Renal pelvis (tissue), 12 donors: ENCODE data around the gene TOX2. TPM values are rescaled to one million over a fixed set of nuclear protein-coding genes. Genes with fewer than 3 reads are reported as not detected.

Source experiments
- DNase-seq: peaks from one replicate; pipeline ENCODE4 v3.0.0-alpha.2; 2013
- long read RNA-seq, 16 experiments: transcript quantifications; one replicate each; lab custom pipeline, GENCODE V29; 2026
- polyA plus RNA-seq, 3 donors: library from polyadenylated mRNA; unstranded; fragments of 120-200 nt; gene quantifications; one replicate each; pipeline ENCODE4 v1.2.1, GENCODE V29; 2013; ENCODE audit not compliant: insufficient read length in 3 of 3

The TOX2 gene, protein sequence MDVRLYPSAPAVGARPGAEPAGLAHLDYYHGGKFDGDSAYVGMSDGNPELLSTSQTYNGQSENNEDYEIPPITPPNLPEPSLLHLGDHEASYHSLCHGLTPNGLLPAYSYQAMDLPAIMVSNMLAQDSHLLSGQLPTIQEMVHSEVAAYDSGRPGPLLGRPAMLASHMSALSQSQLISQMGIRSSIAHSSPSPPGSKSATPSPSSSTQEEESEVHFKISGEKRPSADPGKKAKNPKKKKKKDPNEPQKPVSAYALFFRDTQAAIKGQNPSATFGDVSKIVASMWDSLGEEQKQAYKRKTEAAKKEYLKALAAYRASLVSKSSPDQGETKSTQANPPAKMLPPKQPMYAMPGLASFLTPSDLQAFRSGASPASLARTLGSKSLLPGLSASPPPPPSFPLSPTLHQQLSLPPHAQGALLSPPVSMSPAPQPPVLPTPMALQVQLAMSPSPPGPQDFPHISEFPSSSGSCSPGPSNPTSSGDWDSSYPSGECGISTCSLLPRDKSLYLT
- 1 to 10 TPM; 3.6 to 5.1 (median 3.7) TPM for polyA plus RNA-seq
- long read RNA-seq, donor 1, partial matches to known transcripts: 0 of 2 reads
- long read RNA-seq, donor 1, other reads (novel, unspliced or antisense): 0 of 2 reads
- long read RNA-seq, donor 2: 0 reads
- long read RNA-seq, donor 3, partial matches to known transcripts: 0 of 1 reads
- long read RNA-seq, donor 3, other reads (novel, unspliced or antisense): 0 of 1 reads
- long read RNA-seq, donor 4: 0 reads
- long read RNA-seq, donor 5: 0 reads
- long read RNA-seq, donor 6, partial matches to known transcripts: 0 of 1 reads
- long read RNA-seq, donor 6, other reads (novel, unspliced or antisense): 0 of 1 reads
- long read RNA-seq, donor 7: 0 reads
- long read RNA-seq, donor 8: 0 reads
- long read RNA-seq, donor 9: 0 reads
- long read RNA-seq, donor 10: 0 reads
- long read RNA-seq, donor 11: 0 reads
- long read RNA-seq, donor 12, partial matches to known transcripts: 0 of 1 reads
- long read RNA-seq, donor 12, other reads (novel, unspliced or antisense): 0 of 1 reads
- long read RNA-seq, donor 13: 0 reads
- long read RNA-seq, donor 14: 0 reads
- long read RNA-seq, donor 15, partial matches to known transcripts: 0 of 3 reads
- long read RNA-seq, donor 15, other reads (novel, unspliced or antisense): 0 of 3 reads
- long read RNA-seq, donor 16: 0 reads

DNA sequence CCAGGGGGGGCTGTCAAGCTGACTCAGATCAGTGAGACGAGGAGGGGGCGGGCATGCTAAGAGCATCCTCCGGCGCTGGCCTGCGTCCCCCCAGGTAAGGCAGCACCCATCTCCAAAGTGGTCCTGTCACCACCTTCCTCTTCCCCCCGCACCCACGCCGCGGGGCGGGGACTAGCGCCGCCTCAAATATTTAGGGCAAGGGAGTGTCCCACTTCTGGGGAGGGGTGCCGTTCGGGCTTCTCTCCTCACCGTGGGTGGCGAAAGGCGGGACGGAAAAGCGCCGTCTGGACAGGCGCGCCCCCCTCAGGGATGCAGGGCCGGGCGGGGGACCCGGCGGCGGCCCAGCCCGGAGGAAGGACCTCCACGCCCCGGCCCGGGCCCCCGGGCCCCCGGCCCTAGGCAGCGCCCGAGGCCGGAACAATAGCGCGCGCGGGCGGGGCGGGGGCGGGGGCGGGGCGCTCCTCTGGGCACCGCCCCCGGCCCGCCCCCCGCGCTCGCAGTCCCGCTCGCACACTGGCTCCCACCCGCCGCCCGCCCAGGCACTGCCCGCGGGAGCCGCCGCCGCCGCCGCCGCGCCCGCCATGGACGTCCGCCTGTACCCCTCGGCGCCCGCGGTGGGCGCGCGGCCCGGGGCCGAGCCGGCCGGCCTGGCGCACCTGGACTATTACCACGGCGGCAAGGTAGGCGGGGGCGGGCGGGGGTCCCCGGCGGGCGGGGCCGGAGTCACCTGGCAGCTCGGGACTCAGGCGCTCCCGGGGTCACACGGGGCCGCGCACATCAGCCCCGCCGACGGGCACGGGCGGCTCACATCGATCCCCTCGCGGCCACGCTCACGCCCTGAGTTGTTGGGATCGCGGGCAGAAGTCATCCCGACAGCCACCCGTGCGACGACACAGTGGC is at the start of gene TOX2:
TSS of gene TOX2 (plus strand) at position 542 of the 900 bp plus-strand sequence. CDS start at position 582, 40 bp downstream.
- no peak for DNase-seq

DNA sequence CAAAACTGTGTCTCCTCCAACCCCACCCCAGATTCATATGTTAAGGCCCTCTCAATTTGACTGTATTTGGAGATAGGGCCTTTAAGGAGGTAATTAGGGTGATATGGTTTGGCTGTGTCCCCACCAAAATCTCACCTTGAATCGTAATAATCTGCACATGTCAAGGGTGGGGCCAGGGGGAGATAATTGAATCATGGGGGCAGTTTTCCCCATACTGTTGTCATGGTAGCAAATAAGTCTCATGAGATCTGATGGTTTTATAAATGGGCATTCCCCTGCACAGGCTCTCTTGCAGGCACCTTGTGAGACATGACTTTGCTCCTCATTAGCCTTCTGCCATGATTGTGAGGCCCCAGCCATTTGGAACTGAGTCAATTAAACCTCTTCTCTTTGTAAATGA is 46.6 kb upstream of the TOX2 start:
- DNase-seq: no peak

DNA sequence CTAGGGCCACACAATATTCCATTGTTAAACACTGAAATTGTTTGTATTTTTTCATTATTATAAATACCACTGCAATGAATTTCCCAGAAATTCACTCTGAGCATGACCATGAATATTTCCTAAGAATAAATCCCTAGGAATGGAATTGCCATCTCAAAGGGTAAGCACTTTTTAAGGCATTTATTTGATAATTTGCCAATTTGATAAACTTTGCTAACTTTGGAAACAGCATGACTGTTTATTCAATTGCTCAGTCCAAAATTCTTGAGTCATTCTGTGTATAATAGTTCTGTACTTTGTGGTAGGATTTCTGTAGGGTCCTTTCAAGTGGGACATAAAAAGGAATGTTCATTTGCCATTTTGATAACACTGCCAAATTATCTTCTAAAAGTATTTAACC is 44.2 kb upstream of the TOX2 start:
- DNase-seq: no peak

DNA sequence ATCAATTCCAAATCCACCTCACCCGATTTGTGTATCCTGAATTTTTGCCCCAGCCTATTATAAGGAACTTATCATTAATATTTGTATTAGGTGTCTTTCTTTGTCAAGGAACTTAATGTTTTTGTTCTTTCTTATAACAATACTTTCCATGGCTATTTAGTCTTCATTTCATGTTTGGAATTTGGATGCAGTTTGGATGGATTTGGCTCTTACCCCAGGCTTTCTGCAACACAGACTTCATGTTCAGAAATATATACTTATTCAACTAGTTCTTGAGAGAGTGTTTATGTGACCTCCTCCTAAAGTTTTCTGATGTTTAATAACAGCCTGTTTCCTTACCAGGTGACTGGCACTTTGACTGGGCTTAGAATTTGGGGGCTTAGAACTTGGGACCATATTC is 35.9 kb upstream of the TOX2 start:
- no peak for DNase-seq

DNA sequence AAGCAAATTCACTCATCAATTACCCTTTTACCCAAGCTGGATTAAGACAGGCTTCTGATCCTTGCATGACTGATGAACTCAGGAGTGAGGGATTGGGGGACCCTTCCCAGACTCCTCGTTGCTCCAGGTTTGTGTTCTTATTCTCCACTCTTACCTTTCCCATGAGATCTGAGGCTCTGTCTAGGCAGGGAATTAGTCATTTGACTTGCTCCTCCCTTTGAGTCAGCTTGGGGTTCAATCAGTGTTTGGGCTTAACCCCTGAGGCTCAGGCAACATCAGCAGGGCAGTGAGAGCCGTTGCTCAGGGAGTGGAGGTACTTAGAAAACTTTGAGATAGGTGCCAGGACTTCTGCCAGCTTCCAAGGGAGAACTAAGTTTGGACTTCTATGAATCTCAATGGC is 20.7 kb upstream of the TOX2 start:
- DNase-seq: no peak

DNA sequence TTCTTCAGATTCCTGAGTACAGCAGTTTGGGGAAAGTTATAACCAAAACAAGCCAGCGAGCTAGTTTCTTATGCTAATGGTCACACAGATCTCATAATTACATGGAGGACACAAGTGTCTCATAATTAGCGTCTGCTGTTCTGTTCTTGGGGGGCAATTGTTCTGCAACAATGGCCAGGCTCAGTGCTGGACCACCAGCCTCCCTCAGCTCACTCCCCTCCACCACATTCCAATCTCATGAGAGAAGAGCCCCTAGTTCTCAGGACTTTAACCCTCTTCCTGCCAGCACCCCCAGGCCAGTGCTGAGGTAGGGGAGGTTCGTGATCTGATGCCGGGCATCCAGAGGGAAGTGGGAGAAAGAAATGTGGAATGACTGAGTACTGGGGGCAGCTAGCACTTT is 20.2 kb upstream of the TOX2 start:
- no peak for DNase-seq

DNA sequence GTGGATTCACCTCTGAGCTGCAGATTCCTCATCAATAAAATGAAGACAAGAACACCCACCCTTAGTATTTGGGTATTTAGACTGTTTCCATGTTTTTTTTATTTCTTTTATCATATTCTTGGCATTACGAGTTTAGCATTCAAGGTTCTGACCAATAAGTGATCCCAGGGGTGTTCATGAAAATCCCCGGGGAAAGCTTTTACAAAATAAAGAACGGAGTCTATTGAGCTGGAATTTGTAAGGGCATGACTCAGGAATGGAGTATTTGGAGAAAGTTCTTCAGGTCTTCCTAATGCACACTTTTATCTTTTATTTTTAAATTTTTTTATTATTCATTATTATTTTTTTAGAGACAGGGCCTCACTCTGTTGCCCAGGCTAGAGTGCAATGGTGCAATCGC is 19.4 kb upstream of the TOX2 start:
- DNase-seq: no peak

DNA sequence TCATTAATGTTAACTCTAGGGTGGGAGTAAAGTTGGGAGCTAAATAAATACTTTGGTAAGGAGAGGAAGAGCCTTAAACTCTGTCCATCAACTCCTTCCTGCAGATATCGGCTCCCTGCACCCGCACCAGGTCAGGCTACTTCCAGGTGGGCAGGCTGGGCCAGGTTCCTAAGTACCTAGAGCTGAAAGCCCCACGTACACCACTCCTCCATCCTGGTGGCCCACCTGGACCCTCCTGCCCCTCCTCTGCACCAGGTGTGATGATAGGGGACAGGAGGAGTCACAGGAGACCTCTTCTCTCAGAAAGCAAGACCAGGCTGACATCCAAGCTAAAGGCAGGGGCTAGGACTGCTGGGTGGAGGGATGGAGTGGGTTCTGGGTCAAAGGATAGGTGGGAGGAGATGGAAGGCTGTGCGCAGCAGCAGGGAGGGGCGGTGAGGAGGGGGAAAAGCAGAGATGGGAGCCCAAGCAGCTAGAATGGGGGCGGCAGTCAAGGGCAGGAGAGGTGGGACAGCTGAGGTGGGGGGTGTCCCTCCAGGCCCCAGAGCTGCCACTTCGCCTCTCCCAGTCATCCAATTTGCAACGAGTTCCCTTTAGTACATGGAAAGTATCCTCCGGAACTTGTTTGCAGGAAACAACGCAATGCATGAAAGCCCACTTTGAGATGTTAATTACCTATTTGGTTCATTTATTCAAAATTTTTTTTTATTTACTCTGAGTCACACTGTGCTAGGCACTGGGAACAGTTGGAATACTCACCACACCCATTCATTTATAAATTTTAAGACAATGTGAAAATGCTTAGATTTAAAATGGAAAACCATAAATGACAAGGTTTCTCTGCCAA is 15.2 kb upstream of the TOX2 start:
- DNase-seq: no peak

DNA sequence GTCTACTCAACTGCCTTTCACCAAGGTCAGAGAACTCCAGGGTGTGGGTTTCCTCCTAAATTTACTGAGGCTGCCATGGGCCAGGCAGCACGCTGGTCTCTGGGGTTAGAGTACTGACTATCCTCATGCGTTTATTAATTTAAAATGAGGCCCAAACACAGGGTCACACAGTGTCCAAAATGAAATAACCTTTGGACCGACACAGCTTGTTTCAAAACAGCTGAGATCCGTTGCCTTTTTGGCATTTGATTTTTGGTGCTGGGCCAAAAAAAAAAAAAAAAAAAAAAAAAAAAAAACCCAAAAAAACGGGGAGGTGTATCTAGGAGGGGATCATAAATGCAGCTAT is 14.6 kb upstream of the TOX2 start:
- DNase-seq: no peak

DNA sequence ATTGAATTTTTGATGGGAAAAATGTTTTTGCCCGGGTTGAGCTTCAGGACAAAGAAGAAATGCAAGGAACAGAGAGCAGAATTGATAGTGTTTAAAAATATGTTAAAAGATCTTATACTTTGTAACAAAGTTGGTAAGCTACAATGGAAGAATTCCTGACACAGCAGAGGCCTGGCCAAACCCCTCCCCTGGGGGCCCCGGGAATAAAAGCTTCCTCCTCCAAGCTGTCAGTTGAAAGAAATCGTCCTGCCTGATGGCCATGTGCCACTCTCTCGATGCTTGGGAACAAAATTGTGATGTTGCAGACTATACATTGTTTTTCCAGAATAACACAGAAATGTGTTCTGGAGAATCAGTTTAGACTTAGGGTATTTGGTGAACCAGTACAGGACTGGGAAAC is 14.2 kb upstream of the TOX2 start:
- no peak for DNase-seq

DNA sequence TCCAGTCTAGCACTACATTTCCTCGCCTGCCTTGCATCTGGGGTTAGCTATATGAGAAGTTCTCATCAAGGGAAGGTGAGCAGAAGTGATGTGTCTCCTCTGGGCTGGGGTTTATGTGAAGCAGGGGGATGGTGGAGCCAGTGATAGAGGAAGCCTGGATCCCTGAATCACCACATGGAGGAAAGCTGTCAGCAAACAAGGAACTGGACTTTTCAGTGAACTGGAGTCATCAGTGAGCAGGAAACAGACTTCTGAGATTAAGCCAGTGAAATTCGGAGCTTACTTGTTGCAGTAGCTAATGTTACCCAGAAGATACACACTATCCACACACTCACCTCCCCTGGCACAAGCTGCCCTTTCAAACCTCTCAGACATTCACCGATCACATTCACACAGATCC is 13.4 kb upstream of the TOX2 start:
- no peak for DNase-seq

DNA sequence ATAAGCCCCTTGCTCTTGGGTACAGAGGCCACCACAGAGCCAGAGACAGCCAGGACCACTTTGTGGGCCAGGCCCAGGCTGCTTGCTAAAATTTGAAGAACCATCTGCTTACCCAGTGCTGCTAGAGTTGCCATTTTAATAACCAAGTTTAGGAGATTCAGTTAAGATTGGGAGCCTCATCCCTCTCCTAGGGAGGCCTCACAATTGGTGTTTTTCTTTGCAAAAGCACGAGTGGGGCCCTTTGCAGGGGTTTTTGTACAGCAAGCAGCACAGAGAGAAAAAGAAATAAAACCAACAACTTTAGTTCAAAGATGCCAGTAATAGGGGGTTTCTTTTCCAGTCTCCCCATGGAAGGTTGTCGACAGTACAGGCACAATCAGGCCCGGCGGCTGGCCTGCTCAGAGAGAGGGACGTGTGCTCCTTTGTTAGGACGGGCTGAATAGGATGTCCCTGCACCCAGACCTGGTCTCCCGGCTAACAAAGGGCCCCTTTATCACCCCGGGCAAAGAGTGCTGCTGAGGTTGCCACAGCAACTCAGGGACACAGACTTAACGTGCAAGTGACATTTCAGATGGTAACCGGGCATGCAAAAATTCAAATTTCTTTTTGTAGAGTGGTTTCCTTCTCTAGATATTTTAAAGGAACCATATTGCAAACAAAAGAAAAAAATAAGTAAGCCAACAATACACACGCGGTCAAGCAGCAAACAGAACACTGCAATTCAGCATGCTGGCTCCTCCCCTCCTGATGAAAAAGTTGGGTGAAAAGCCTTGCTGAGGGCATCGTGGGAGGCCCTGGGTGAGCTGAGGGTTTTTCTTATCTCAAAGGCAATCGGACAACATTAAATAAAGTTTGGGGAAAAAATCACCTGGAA is 10.5 kb upstream of the TOX2 start:
- DNase-seq: no peak

DNA sequence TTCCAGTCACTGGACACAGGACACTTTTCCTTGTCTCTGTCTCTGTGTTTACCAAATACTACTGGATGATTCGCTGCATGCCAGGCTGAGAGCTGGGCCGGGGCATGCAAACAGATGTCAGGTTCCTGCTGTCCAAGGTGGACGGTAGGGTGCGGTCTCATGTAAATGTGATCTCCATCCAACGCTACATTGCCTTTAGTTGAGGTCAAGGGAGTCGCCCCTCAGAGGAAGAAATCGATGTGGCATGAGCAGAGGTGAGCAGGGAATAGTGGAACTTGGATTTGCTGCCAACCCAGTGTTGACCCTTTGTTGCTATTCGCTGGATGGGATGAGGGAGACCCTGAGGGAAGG is 9.8 kb upstream of the TOX2 start:
- DNase-seq: no peak

DNA sequence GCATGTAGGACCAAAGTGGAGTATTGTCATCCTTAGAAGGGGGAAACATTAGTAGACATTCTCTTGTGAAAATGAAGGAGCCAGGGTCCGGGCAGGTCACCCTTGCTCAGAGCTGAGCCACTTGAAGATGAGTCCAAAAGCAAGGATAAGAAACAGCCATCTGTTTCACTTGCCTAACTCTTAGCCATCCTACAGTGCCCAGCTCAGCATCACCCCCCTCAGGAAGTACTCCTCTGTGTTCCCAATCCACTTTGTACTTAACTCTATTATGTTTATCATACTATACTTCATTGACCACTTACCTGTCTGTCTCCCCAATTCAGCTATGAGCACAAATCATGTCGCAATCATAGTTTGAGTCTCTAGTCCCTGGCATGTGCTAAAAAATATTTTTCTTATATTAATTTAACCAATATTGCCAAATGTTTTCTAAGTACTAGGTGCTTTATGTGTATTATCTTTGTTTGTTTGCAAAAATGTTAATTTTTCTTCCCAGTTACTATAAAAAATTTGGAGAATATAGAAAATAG is 8.1 kb upstream of the TOX2 start:
- DNase-seq: no peak

DNA sequence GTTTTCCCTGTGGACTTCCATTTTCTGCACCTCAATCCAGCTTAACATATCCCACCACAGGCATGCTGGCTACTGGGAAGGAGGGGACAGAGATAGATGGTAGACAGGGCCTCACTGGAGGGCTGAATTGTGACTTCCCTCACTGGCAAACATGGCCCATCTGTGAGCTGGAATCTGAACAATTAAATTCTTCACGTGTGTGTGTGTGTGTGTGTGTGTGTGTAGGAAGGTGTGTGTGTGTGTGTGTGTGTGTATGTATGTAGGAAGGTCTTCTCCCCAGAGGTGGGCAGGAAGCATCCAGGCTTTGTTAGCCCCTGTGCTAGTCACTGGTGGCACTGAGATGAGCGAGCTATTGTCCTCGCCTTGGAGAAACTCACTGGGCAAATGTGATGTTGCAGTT is 5.4 kb upstream of the TOX2 start:
- DNase-seq: no peak

DNA sequence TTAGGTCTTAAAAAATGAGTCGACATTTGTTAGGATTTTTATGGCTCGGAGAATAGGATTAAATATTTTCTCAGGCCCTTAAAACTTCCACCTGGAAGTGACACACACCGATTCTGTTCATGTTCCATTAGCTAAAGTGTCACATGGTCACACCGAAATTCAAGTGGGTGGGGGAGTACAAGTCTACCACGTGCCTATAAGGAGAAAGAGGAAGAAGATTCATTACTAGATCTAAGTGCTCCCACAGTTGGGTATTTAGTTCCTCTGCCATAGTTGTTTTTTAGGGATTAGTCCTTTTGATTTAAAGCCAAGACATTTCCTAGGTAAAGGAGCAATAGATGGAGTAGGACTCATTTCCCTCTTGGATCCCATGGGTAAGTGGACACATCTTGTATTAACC is 4.9 kb upstream of the TOX2 start:
- DNase-seq: no peak

DNA sequence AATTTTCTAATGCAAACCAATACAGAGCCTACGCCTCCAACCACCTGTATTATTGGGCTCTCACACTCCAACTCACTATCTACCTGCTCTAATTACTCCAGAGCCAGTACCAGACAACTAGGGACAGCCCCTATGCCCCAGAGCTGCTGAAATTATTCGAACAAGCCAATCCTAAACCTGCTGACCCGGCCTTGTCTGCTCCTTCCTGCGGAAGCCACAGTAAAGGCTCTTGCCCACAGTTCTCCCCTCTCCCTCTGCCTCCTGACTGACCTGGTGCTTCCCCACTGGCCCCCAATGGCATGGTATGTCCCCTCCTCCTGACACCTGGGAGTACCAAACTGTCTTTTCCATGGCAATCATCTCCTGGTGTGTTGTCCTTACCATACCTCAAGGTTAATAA is 4.1 kb upstream of the TOX2 start:
- DNase-seq: no peak

DNA sequence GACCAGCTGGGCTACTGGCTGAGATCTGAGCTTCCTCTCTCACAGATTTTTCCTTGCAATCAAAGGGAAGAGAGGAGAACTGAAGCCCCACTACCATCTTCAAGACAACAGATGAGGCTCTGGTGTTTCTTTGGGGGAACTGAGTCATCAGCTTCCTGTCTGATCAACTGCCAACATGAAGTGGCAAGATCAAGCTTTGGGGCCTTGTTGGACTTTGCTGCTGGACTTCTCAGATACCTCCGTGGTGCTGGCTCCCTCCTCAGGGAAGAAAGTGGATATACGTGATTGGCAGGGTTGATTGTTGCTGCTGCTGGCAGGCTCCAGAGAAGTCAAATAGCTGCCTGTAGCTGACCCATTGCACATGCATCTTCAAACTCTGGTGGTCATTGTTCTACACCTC is 3.6 kb upstream of the TOX2 start:
- DNase-seq: no peak

DNA sequence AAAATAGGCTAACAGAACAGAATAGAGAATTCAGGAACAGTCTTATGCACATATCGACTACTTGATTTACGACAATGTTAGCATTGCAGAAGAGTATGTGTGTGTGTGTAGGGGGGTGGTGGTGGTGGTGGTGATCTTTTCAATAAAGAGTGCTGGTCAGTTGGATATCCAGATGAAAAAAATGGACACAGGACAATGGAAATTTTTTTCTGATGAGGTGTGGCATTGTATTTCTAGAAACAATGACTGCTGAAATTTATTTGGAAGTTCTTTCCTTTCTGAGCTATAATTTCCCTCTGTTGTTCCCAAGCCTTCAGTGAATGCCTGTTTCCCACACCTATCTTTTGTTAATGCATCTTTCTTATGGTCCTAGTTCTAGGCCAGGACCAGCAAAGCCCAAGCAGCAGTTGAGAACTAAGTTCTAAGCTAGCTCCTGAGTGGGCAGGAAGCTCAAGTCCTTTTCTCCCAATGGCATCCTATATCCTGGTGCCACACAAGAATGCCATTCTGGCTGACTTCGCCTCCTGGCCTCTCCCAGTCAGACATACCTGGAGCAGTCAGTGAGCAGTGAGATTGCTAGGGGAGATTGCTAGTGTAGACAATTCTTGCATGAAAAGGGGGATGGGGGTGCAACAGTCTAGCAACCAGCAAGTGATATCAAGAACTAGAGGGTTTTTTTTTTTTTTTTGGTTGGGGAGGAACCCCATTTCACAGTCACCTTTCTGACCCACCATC is 1.2 kb upstream of the TOX2 start:
- no peak for DNase-seq
